GM19351 (cell line): Measurements from ENCODE around the gene VASN.
"Not testable (repeated sequence)": the region's sequence is repeated elsewhere in the genome, so short reads cannot be mapped to it uniquely, and the experiment has no call there.

ENCODE experiments used
- ATAC-seq: cut with Tn5 transposase; IDR thresholded peaks from one replicate; pipeline ENCODE4 v1.9.1; 2021; ENCODE audit warnings: mild to moderate bottlenecking, moderate library complexity; ENCODE audit not compliant: unreplicated experiment

VASN gene

GRCh38 chr16:4371357-4372000 is at the start of gene VASN:
Gene VASN (plus strand): TSS chr16:4371848. CDS start chr16:4380878, 9,030 bp downstream.
- ATAC-seq = peak; percentile 70

- ATAC-seq = no peak
Measured at GRCh38 chr16:4322121-4323052, 49.3 kb upstream of the VASN start.

- ATAC-seq = no peak
Measured at GRCh38 chr16:4323071-4323844, 48.4 kb upstream of the VASN start.

- ATAC-seq = no peak
Measured at GRCh38 chr16:4323845-4324488, 47.7 kb upstream of the VASN start.

DNA sequence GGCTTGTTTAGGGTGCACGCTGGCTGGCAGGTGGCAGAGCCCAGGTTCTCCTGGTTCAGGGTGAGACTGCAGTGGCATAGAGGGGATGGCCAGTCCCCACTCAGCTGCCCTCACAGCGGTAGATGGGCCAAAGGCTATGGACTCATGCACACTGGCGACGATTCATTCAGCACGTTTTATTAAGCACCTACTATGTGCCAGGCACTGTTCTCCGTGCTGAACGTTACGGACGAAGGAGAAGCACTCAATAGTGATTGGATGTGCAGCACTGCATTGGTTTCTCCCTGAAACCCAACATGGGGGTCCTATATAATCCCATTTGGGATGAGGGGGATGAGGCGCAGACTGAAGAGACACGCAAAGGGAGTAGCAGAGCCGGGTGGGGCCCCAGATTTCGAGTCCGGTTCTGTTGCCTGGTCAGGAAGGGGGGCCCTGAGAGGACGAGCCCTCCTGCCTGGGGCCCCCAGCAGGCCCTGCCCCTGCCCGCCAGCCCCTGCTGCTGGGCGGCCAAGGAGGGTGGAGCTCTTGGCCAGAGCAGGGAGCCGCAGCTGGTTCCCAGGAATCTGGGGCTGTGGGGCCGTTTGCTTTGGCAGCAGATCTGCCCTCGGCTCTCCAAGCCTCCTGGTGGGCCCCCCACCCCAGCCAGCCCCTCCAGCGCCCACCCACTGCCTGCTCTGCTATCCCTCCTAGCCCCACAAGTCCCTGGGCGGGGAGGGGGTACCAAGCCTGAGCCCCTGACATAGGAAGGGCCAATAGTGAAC is 47.0 kb upstream of the VASN start:
- ATAC-seq = no peak

DNA sequence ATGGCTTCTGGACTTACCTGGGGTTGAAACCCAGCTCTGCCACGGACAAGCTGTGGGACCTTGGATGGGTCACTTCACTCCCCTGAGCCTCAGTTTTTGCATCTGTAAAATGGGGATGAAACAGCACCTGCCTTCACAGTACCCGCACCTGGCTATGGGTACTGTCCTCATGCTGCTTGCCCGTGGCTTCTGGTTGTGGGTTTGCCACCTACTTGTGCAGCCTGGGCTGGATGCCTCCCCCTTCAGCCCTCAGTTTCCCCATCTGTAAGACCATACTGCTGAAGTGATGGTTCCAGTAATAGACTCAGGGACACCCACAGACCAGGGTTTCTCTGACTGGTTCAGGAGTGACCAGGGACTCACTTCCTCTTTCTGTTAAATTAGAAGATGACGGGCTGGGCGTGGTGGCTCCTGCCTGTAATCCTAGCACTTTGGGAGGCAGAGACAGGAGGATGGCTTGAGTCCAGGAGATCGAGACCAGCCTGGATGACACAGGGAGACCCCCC is 46.3 kb upstream of the VASN start:
- peak; percentile 51 for ATAC-seq

DNA sequence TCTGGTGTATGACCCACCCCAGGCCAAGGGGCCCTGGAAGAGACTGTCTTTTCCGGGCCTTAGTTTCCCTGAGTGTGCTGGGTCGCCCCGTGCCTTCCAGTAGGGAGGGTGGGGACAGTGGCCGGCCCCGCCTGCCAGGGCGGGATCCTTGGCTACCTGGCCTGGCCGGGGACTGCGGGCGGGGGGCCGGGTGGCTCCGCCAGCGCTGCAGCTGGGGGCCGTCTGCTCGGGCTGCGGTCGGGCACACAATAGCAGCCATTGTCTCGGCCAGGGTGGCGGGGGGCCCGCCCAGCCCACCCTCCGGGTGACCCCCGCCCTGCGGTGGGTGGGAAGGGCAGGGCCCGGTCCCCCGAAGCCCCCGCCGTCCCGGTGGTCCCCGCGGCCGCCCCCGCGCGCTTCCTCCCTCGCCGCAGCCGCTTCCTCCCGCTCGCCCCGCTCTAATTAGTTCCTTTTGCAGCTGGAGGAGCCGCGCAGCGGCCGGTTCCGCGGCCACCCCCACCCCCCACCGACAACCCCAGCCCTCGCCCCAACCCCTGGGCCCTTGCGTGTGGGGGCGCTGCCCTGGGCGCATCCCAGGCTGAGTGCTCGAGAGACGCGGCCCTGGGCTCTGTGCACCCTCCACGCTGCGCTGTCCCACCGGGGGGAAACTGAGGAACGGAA is 44.1 kb upstream of the VASN start:
- no peak for ATAC-seq

DNA sequence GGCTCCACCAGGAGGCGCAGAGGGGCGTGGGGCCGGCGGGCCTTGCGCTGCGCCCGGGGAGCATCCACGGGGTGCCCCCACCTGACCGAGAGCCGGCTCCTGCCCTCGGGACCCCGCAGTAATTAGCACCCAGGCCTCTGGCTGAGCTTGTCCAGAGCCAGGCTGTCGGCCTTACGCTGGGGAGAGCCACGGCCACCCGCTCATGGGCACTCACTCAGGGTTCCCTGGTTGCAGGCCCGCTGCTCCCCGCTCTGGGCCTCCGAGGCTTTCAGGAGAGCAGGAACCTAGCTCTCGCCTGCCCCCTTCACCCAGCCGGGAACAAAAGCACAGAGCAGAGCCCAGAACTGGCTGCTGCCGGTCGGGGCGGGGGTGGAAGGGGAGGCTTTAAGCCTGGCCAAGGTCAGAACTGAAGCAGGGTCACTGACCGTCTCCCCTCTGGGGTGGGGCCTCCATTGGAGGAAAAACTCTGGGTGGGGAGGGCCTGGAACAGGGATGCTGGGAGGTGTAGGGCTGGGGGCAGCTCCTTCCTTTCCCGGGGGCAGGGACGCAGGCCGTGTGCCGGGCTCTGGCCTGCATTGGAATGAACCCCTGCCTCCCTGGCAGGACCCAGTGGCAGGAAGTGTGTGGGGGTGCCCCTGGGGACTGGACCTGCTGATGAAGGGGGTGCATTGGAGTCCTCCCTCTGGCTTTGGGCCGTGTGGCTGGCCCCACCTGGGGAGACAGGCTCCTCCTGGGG is 43.4 kb upstream of the VASN start:
- ATAC-seq = no peak

DNA sequence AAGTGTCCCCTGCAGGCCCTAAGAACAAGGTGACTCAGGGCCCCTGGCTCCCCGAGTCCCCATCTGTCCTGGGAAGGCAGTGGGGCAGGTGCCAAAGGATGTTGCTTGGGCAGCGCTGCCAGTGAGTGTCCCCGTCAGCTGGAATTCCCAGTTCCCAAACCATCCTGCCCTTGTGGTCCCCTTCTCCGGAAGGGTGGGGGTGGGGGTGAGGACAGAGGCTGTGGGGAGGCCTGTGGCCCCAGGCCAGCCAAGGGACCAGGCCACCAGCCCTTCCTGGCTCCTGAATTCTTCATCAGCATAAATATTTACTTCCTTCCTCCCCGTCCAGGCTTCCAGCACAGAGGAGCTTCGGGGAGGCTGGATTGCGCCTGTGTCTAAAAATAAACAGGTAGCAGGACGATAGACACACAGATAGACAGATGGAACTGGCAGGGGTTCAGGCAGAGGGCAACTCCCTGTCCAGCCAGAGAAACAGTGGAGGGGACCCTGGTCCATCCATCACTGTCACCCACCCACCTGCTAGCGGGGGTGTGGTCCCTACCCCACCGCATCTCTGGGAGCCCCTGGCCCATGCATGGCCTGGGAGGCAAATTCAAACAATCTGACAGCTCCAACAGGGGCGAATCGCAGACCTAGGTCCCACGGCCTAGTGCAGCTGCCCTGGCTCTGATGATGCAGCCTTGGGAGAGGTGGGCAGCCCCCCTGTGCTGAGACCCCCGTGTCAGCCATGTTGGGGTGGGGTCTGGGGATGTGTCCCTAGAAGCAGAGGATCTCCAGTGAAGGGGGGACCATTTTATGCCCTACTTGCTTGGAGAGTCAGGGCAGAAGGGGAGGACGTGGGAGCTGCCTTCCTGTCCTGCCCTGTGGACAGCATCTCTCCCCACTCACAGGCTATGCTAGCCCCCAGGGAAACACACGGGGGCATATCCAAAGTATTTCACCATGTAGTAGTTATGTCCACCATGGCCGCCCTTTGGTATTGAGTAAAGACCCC is 42.6 kb upstream of the VASN start:
- no peak for ATAC-seq

- no peak for ATAC-seq
Measured at GRCh38 chr16:4330277-4330874, 41.3 kb upstream of the VASN start.

DNA sequence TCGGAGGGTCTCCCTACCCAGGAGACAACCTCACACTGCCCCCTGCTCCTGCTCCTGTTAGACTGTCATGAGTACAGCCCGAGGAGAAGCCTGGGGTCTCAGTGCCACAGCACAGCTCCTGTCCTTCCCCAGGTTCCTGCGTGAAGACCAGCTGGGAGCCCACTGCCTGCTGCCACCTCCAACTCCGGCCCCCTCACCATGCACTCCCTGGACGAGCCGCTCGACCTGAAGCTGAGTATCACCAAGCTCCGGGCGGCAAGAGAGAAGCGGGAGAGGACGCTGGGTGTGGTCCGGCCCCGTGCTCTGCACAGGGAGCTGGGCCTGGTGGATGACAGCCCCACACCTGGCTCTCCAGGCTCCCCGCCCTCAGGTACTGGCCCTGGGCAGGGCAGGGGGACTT is 39.6 kb upstream of the VASN start:
- ATAC-seq = no peak

DNA sequence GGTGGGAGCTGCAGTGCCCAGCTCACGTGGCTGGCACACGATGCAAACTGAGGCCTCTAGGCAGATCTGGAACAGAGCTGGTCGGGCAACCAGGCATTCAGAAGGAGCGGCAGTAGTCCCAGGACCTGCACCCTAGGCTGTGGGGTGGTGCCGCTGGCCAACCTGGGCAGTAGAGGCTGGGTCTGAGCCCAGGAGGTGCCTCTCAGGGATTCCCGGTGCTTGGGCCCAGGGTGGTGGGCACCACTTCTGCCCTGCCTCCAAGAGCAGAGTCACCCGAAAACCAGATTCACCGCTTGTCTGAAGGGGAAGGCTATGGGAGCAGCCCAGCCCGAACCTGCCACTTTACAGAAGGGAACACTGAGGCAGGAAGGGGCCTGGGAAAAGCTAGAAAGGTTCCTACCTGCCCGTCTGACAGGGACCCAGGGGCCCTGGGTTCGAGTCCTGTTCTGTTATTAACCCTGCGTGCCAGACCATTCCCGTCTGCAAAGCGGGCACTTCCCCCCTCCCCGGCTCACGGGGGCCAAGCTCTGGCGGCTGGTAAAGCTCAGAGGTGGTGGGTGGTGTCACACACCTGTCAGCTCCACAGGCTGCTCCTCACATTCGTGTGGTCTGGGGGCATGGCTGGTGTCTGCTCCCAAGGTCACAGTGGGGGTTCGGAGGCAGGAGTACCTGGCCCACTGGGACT is 38.9 kb upstream of the VASN start:
- no peak for ATAC-seq

DNA sequence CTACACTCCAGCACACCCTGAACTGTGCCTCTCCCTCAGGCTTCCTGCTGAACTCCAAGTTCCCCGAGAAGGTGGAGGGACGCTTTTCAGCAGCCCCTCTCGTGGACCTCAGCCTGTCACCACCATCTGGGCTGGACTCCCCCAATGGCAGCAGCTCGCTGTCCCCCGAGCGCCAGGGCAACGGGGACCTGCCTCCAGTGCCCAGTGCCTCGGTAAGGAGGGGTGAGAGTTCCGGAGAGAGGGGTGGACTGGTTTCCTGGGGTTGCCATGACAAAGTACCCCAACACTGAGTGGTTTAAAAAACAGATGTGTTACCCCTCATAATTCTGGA is 38.4 kb upstream of the VASN start:
- ATAC-seq = no peak

DNA sequence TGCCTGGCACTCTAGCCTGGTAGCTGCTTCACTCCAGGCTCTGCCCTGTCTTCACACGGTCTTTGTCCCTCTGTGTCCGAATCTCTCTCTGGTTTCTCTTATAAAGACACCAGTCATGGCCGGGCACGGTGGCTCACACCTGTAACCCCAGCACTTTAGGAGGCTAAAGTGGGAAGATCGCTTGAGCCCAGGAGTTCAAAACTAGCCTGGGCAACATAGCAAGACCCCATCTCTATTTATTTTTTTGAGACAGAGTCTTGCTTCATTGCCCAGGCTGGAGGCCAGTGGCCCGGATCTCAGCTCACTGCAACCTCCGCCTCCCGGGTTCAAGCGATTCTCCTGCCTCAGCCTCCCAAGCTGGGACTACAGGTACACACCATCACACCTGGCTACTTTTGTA is 37.9 kb upstream of the VASN start:
- not testable (repeated sequence) for ATAC-seq

DNA sequence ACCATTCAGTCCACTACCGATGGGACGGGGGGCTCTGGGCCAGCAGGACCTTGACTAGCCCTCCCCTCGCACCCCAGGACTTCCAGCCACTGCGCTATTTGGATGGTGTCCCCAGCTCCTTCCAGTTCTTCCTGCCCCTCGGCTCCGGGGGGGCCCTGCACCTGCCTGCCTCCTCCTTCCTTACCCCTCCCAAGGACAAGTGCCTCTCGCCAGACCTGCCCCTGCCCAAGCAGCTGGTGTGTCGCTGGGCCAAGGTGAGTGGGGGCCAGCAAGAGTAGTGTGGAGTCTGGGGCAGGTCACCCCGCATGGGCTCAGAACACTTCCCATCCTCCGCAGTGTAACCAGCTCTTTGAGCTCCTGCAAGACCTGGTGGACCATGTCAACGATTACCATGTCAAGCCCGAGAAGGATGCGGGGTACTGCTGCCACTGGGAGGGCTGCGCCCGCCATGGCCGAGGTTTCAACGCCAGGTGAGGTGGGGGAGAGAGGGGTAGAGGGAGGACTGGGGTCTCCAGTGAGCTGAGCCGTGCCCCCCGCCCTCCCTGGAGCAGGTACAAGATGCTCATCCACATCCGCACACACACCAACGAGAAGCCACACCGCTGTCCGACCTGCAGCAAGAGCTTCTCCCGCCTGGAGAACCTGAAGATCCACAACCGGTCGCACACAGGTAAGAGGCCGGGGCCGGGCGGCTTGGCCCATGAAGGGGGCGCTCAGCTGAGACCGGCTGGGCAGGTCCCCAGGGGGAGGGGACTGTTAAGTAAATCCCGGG is 36.7 kb upstream of the VASN start:
- ATAC-seq = no peak
